SH-SY5Y (cell line): ENCODE measurements around the gene FMNL1.

ENCODE experiments used
- GATA2 ChIP-seq: IDR thresholded peaks from 2 replicates; pipeline ENCODE4 v1.6.1; 2011; ENCODE audit warnings: mild to moderate bottlenecking, low read depth, low read length
- GATA3 ChIP-seq: IDR thresholded peaks from 2 replicates; pipeline ENCODE4 v1.6.1; 2011; ENCODE audit warnings: low read depth, mild to moderate bottlenecking, low read length, moderate library complexity

GRCh38 chr17:45269912-45270311 is 48.2 kb downstream of the FMNL1 start:
- no peak for TF ChIP-seq GATA2
- TF ChIP-seq GATA3, result no peak
